Measurements from ENCODE around the gene ACBD6. TPM values are rescaled to one million over a fixed set of nuclear protein-coding genes. Genes with fewer than 3 reads are reported as not detected.

ACBD6 gene
- total and polyA plus RNA-seq, 10 of the 15 experiments (the other 5 are each of a cell fraction or from before 2014, with no cell fraction given): 15.0 to 67.3 (median 55.0) TPM

GRCh38 chr1:180431683-180432082 is 70.7 kb downstream of the ACBD6 start:
- no peak for TF ChIP-seq ZNF24 (IDR thresholded peaks at IDR 0.05)
- TF ChIP-seq, protein P1, sequence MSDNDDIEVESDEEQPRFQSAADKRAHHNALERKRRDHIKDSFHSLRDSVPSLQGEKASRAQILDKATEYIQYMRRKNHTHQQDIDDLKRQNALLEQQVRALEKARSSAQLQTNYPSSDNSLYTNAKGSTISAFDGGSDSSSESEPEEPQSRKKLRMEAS (IDR thresholded peaks at IDR 0.05; ENCODE audit: low read depth, low read length): no peak
- TF ChIP-seq YBX1 (IDR thresholded peaks at IDR 0.05): no peak
- TF ChIP-seq, protein P2, sequence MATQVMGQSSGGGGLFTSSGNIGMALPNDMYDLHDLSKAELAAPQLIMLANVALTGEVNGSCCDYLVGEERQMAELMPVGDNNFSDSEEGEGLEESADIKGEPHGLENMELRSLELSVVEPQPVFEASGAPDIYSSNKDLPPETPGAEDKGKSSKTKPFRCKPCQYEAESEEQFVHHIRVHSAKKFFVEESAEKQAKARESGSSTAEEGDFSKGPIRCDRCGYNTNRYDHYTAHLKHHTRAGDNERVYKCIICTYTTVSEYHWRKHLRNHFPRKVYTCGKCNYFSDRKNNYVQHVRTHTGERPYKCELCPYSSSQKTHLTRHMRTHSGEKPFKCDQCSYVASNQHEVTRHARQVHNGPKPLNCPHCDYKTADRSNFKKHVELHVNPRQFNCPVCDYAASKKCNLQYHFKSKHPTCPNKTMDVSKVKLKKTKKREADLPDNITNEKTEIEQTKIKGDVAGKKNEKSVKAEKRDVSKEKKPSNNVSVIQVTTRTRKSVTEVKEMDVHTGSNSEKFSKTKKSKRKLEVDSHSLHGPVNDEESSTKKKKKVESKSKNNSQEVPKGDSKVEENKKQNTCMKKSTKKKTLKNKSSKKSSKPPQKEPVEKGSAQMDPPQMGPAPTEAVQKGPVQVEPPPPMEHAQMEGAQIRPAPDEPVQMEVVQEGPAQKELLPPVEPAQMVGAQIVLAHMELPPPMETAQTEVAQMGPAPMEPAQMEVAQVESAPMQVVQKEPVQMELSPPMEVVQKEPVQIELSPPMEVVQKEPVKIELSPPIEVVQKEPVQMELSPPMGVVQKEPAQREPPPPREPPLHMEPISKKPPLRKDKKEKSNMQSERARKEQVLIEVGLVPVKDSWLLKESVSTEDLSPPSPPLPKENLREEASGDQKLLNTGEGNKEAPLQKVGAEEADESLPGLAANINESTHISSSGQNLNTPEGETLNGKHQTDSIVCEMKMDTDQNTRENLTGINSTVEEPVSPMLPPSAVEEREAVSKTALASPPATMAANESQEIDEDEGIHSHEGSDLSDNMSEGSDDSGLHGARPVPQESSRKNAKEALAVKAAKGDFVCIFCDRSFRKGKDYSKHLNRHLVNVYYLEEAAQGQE (IDR thresholded peaks at IDR 0.05; ENCODE audit: low read depth, low read length): no peak
- TF ChIP-seq SIX5 (IDR thresholded peaks at IDR 0.05; ENCODE audit: low read depth, low read length, severe bottlenecking): no peak
- TF ChIP-seq RELB (IDR thresholded peaks at IDR 0.05; ENCODE audit: low read depth): no peak
- TF ChIP-seq MYB (IDR thresholded peaks at IDR 0.05; ENCODE audit: borderline replicate concordance, low read depth, low read length): no peak
- CTCF ChIA-PET: no interaction called here
- Histone ChIP-seq H3K79me2 (ENCODE audit: control insufficient read depth, insufficient read depth, low read length) (no peaks in the 10 kb centered on the region; the same call in 1 of the 2 replicates), H2AFZ (ENCODE audit: control insufficient read depth, low read depth, low read length) (no peak overlapping the region), H3K27me3 (replicated peaks in 1 of 2; ENCODE audit: control insufficient read depth in 2 of 2, insufficient read depth in 2 of 2, low read length in 1 of 2) (no peaks in the 10 kb centered on the region), H3K4me2 (ENCODE audit: control insufficient read depth, insufficient read depth) (no peak overlapping the region), H3K4me1 (ENCODE audit: control insufficient read depth, insufficient read depth, low read length) (no peaks in the 10 kb centered on the region), H3K27ac (ENCODE audit: control insufficient read depth, insufficient read depth) (no peak overlapping the region), H3K4me3 (no peak overlapping the region), H3K9me3 (replicated peaks; ENCODE audit: control insufficient read depth, insufficient read depth, low read length) (peaks cover 1% of the 10 kb centered on the region), H3K9ac (ENCODE audit: control insufficient read depth, insufficient read depth, low read length) (no peak overlapping the region), H4K20me1 (ENCODE audit: control insufficient read depth, insufficient read depth) (no peaks in the 10 kb centered on the region), H3K36me3 (ENCODE audit: control insufficient read depth in 2 of 2, insufficient read depth in 2 of 2, low read length in 1 of 2) (no peaks in the 10 kb centered on the region; a peak in 1 of 4 replicates)
- in situ Hi-C loops (cut with MboI): no loop called here
- DNase-seq (ENCODE audit: low read depth, low spot score): no peak
- WGBS (ENCODE audit: insufficient coverage, insufficient replicate concordance, low lambda C conversion rate, missing lambda C conversion rate): 99% methylated on average over 6 of the region's 6 CpGs
- SMC1A ChIA-PET (ENCODE audit: uncharacterized antibody, unreplicated experiment): no interaction called here
- ATAC-seq: no peak
- intact Hi-C loops (cut with micrococcal nuclease; ENCODE audit: unreplicated experiment): no loop called here
- no peak for FAIRE-seq
- POLR2A ChIA-PET: interaction anchor here (0.6 kb wide), 1 partner anchor 152 kb away, joined by 9 read pairs; no protein-coding TSS in a partner anchor
- RAD21 ChIA-PET (ENCODE audit: unreplicated experiment): no interaction called here
- BruUV-seq (replicated peaks): no TSS peak

All from GM12878 (cell line).